Measurements from ENCODE around the gene NCF1. TPM values are rescaled to one million over a fixed set of nuclear protein-coding genes. Genes with fewer than 3 reads are reported as not detected.
"Not testable (repeated sequence)": the region's sequence is repeated elsewhere in the genome, so short reads cannot be mapped to it uniquely, and the experiment has no call there.

The NCF1 gene
- total RNA-seq, 8 experiments from 2014 or later = 0.16 to 2.8 (median 0.83) TPM; not detected in 3

- ATAC-seq (replicated peaks in 6 of 8) = peak in 4 of 8 experiments; percentile 49 to 76 (median 64)
- WGBS, 10 experiments = no CpG with 5 or more reads among the region's 23 CpGs
- in situ Hi-C loops (cut with MboI; ENCODE audit: low pct_unique_long_range_greater_than_20kb in 2 of 9, low sequenced_read_pairs in 9 of 9, unreplicated experiment in 9 of 9) = not testable (repeated sequence)
Observed at GRCh38 chr7:74820146-74820805, 46.5 kb downstream of the NCF1 start.

GRCh38 chr7:74821259-74821658 is 47.4 kb downstream of the NCF1 start:
- ATAC-seq (replicated peaks in 6 of 8); H3K27ac ChIP-seq; in situ Hi-C loops (cut with MboI; ENCODE audit: low pct_unique_long_range_greater_than_20kb in 2 of 9, low sequenced_read_pairs in 9 of 9, unreplicated experiment in 9 of 9); H3K4me1 ChIP-seq (replicated peaks in 1 of 2); H3K4me3 ChIP-seq: not testable (repeated sequence)
- no CpG with 5 or more reads among the region's 5 CpGs for WGBS, 10 experiments

More at GRCh38 chr7:74820146-74820805, 46.5 kb downstream of the NCF1 start:
- H3K4me3 ChIP-seq; H3K27ac ChIP-seq; H3K4me1 ChIP-seq (replicated peaks in 1 of 2): not testable (repeated sequence)

GRCh38 chr7:74829959-74830358 is 56.1 kb downstream of the NCF1 start:
- H3K4me3 ChIP-seq; in situ Hi-C loops (cut with MboI; ENCODE audit: low pct_unique_long_range_greater_than_20kb in 2 of 9, low sequenced_read_pairs in 9 of 9, unreplicated experiment in 9 of 9); H3K4me1 ChIP-seq (replicated peaks in 1 of 2); H3K27ac ChIP-seq: not testable (repeated sequence)
- peak in 3 of 8 experiments; percentile 39 to 69 (median 56) for ATAC-seq (replicated peaks in 6 of 8)
- WGBS, 10 experiments = no CpG with 5 or more reads among the region's 4 CpGs

- H3K27ac ChIP-seq; H3K4me3 ChIP-seq; H3K4me1 ChIP-seq (replicated peaks in 1 of 2); in situ Hi-C loops (cut with MboI; ENCODE audit: low pct_unique_long_range_greater_than_20kb in 2 of 9, low sequenced_read_pairs in 9 of 9, unreplicated experiment in 9 of 9): not testable (repeated sequence)
- no CpG with 5 or more reads among the region's 4 CpGs for WGBS, 10 experiments
- ATAC-seq (replicated peaks in 6 of 8) = peak in 3 of 8 experiments; percentile 52 to 64 (median 56)
Observed at GRCh38 chr7:74830411-74830810, 56.6 kb downstream of the NCF1 start.

Other genes starting within 250 kb of the NCF1 start
- 100 to 1,000 TPM in 7 of 8 experiments, 10 to 100 TPM in 1; 77.9 to 293 (median 117) TPM for gene GTF2I, start 116.3 kb upstream of the NCF1 start, total RNA-seq
- gene GTF2IRD2, start 77.6 kb downstream of the NCF1 start, total RNA-seq = 10 to 100 TPM in 5 of 8 experiments, 1 to 10 TPM in 3; 7.8 to 19.4 (median 11.8) TPM
- 10 to 100 TPM in 6 of 8 experiments, 1 to 10 TPM in 2; 3.9 to 26.2 (median 14.4) TPM for gene CASTOR2, start 190.7 kb downstream of the NCF1 start, total RNA-seq